Measurements from ENCODE around the gene PACS1.

PACS1 gene

DNA sequence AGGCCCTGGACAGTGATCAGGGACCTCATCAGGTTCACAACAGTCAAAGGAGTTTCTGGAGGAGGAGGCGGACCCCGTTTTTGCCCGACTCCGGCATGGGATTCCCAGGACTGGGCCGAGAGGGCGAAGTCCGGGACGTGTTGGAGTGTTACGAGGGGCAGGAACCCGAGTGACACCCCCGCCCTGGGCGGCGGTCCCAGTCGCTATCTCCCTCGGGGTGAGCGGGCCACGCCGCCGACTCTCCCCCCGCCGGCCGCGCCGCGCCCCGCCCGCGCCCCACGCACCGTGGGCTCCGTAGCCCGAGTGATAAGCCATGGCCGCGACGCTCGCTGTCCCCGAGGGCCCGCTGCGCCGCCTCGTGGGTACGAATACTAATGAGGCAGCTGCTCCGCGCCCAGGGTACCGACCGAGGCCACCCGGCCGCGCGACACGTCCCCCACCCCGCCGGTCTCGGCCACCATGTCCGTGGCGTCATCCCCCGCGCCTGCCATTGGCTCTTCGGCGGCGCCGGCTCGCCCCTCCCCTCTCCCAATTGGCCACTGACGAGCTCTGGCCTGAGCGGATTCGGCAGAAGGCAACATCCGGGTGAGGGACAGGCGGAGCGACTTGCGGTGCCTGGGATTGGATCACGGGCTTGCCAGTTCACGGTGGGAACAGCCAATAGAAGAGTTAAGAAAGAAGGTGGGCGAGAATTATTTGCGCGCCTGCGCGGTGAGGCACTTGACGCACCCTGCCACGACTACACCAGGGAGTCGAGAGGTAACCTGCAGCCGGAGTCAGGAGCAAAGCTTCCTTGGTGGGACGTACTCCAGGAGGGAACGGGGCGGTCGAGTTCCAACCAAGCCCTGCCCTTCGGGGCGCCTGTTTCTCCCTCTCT lies 218.8 kb downstream of the PACS1 start, which contains the start of gene YIF1A:
TSS of gene YIF1A (minus strand) at position 473 of the 877 bp plus-strand sequence. CDS start at position 315, 158 bp downstream.
- peak; percentile 98 for DNase-seq (ENCODE audit: low spot score)

DNA sequence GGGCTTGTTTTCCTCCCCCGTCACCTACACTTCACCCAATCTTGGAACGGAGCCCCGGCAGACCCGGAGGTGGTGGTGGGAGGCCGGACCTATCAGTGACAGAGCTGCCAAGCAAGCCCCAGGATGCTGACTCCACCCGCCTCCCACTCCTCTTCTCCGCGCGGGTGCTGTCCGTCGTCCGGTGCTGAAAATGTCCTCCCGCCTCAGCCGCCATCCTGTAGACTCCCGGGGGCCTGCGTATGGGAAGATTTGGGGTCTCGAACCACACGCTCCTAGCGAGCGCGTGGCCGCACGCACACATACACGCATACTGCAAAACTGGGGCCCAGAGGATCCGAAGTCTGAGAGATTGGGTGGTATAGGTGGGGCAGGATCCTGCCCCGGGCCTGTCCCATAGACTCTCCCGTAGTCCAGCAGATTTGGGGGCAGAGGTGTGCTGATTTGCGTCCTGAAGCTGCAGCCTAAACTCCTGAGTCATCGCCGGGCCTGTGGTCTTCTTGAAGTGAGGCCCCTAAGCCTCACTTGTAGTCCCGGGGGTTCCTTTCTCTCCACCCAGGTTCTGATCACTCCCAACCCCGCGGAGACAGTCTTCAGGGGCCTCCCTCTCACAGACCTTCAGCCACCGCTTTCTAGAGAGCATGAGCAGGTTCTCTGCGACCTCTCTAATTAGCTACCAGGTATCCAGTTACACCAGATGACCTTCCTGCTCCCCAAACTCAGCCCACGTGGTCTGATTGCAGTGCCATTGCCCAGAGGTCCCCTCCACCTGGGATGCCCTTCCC lies 219.7 kb downstream of the PACS1 start:
- DNase-seq (ENCODE audit: low spot score): peak; percentile 90

DNA sequence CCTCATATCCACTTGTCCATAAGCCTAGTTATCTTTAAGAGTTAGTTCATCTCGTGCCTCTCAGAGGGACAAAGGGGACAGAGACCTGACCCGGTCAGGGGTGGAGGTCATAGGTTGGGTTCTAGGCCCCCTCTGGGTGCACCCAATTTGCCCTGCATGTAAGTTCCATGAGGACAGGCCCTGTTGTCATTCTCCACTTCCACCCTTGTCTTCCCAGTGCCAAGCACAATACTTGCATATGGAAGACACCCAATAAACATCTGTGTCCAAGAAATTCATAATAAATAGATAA lies 220.2 kb downstream of the PACS1 start:
- no peak for DNase-seq (ENCODE audit: low spot score)

DNA sequence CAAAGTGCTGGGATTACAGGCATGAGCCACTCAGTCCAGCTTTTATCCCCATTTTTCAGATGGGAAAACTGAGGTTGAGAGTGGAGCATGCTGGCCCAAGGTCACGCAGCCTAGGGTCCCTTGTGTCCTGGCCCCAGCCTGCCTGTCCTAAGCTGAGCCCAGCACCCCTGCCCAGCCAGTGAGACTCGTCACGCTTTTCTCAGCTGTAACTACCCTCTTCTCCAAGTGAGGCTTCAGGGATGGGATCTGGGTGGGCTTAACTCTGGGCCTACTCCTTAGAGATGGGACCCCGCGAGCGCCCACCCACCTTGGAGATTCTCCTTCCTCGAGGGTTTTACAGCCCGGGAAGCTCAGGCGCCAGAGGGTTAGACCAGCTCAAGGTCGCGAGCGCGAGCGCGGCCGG lies 221.2 kb downstream of the PACS1 start:
- no peak for DNase-seq (ENCODE audit: low spot score)

DNA sequence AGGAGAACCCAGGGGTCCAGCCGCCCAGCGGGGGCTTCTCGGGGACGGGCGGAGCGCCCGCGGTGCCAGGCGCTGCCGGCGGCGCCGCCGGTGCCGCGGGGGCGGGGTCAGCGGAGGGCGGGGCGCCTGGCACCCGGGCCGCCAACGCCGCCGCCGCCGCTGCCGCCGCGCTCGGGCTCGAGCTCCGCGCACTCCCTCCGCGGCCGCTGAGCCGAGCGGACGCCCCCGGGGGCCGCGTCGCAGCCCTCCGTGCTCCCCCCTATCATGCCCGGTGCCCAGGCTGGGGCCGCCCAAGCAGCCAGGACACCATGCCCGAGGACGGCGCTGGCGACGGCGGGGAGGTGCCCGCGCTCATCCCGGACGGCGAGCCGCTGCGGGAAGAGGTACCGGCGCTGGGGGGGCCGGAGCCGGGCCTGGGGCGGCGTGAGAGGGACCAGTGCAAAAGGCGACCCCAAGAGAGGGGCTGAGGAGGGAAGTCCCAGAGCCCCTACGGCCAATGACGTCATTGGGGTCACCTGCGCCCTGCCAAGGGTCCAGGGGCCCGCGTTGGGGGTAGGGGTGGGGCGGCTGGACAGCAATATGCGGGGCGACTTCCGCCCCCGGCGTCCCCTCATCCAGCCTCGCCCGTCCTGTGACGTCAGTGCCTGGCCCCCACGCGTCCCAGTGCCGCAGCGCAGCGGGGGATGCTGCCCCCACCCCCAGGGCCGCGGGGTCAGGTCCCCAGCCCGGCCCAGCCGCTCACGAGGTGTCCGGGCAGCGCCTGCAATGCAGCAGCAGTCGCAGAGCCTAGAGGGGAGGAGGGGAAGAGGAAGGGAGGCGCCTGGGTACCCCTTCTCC lies 221.9 kb downstream of the PACS1 start, which contains the start of gene TMEM151A:
TSS of gene TMEM151A (plus strand) at position 189 of the 837 bp plus-strand sequence. CDS start at position 309, 120 bp downstream.
- no peak for DNase-seq (ENCODE audit: low spot score)

GRCh38 chr11:66292543-66293332 lies 222.7 kb downstream of the PACS1 start:
- no peak for DNase-seq (ENCODE audit: low spot score)

GRCh38 chr11:66293352-66293751 lies 223.3 kb downstream of the PACS1 start:
- DNase-seq (ENCODE audit: low spot score): no peak

GRCh38 chr11:66293777-66294625 lies 223.9 kb downstream of the PACS1 start:
- DNase-seq (ENCODE audit: low spot score): no peak

Data from left forelimb (tissue), 1 donor.